Epidermal melanocyte (primary cell): ENCODE results near the gene TMEM17.

Experiments
- DNase-seq: peaks from one replicate; pipeline ENCODE4 v3.0.0; 2011; ENCODE audit warnings: low spot score; ENCODE audit not compliant: insufficient read length

The TMEM17 gene

DNA sequence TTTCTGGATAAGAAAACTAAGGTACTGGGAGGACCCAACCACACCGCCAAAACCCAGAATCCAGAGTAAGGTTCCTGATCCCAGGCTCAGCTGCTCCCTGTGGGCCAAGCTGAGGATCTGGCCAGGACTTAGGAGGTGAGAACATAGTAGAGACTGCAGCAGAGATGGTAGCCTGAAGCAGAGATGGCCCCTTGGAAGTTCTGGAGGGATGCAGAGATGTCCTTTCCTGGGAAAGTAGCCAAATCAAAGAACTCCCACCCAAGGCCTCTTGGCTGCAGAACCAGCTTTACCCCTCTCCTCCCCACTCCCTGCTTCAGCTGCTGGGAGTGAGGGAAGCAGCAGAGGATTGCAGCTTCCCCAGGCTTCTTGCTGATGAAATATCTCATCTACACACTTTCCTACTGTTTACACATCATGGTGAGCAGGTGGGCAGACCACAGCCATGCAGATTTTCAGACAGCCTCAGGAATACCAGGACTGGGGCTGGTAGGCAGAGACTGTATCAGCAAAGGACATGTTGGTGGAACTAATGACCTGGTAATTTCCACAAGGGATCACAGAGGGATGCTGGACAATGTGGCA is 32.7 kb downstream of the TMEM17 start:
- no peak for DNase-seq

DNA sequence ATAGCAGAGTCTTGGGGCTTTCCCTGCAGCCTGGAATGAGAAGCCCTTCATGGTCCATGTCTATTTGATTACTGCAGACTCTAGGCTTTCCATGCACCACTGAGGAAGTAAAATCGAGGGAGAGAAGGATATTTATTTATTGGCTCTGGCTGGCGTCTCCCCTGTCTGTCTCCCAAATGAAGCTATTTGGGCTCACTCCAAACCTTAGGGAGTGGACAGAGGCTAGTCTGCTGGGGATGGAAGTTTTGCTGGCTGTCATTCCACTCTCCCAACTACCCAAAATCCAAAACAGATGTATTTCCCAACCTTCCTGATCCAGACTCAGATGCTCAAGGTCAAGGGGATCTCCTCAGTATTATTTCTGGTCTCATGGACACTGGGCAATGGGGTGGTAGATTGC is 33.7 kb downstream of the TMEM17 start:
- DNase-seq = no peak

DNA sequence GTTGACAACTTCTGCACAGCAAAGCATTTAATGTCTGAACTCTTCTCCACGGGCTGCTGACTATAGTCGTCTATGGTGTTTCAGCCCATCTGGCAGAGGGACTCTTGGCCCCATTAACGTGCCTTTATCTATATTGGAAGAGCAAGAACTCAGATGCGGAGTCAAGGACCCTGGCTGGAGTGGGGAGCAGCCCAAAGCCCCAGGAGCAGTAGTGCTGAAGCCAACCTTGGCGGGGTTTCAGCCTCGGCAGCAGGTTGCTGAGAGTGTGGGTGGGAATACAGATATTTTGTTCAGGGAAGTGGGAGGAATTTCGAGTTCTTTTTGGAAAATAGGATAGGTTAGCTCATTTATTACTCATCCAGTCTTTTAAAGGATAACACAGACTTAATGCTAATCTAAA is 34.2 kb downstream of the TMEM17 start:
- DNase-seq = no peak

DNA sequence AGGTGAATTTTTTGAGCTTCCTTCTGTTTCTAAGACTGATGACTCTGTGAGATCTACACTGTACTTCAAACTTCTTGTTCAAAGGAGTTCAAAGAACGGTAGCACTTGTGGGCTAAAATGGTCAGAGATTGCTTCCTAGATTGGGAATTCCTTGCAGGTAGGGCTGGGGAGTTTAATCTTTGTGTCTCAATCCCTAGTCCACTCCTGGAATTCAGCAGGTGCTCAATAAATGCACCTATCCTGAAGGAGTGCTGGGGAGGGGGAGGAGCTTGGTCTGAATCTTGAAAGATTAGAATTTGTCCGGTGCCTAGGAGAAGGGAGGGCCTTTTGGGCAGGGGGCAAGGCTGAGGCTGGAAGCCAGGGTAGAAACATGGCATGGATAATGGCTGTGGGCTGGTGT is 34.6 kb downstream of the TMEM17 start:
- DNase-seq = no peak

DNA sequence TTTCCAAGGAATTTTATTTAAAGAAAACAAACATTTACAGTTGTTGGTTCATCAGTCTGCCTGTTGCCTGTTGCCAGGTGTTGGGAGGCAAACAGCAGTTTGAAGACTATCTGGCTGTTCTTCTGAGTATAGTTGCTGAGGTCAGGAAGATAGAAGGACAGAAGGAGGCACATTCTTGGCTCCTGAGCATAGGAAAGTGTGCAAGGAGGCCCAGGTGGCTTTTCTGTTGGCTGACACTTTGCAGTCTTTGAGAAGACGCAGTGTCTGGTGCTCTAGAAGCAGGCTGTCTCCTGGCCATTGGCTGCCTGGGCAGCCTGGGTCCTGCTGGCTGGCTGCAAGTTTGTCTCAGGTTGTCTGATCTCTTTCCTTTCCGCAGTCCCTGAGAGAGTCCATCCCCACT is 36.4 kb downstream of the TMEM17 start:
- no peak for DNase-seq

DNA sequence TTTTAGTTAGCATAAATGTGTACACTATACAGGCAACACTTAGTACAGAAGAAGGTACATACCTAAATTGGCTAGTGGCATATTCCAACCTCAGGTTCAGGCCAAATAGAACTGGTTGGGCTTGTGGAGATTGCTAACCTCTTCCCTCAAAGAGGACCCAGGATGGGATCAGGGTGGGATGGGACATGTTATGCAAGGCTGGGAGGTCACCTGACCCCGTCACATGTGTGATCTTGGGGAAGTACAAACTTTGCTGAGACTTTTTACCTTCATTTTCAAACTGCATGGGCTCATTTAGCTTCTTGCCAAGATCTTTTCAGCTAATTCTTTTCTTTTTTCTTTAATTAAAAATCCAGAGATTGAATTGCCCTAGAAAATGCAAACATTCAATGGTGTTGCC is 36.9 kb downstream of the TMEM17 start:
- DNase-seq = no peak

- DNase-seq = no peak
Observed at GRCh38 chr2:62467475-62468321, 38.3 kb downstream of the TMEM17 start.

- no peak for DNase-seq
Observed at GRCh38 chr2:62467100-62467474, 38.9 kb downstream of the TMEM17 start.

DNA sequence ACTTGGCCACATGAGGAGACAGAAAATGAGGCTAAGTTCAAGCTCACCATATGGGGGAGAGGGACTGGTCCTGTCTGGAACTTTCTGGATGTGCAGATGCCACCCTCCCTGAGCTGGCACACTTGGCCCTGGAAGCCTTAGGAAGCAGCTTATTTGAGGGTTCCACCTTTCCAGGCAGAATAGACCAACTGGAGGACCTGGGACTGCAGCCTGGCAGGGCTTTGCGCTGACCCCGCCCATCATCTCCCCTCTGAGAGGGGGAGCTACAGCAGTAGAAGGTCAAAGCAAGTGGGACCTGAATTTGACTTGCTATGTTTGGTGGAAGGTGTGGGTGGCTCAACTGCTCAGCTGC is 39.5 kb downstream of the TMEM17 start:
- no peak for DNase-seq

DNA sequence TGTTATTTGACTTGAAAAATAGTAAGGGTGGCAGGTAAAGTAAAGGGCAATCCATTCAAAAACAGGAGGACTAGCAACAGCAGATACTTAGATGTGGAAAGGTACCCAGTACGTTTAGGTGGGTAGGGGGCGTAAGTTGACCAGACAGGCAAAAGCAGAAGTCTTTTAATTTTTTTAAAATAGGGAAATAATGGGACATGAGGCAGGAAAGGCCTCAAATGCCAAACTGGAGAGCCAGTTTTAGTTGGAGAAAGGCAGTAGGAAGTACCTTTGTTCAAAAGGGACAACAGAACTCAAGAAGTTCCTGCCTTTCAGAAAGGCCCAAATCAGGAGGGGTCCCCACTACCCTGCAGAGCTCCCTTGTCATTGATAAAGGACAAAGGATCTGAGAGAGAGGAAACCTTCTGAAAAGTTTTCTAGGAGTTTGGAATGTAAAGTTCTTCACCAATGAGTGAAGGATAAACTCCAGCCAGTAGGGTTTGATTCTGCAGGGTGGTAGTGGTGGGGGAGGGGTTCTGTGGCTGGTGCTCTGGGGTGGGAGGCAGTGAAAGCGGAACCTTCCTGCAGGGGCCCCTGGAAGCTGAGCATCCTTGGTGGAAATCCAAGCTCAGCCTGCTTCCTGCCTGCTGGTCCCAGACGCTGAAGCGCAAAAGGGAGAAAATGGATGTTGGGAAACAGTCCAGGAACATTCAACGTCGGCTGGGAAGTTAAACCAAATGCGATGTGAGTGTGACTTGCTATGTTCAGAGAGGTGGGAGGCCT is 40.1 kb downstream of the TMEM17 start:
- DNase-seq = no peak

GRCh38 chr2:62465039-62465740 is 40.8 kb downstream of the TMEM17 start:
- no peak for DNase-seq

DNA sequence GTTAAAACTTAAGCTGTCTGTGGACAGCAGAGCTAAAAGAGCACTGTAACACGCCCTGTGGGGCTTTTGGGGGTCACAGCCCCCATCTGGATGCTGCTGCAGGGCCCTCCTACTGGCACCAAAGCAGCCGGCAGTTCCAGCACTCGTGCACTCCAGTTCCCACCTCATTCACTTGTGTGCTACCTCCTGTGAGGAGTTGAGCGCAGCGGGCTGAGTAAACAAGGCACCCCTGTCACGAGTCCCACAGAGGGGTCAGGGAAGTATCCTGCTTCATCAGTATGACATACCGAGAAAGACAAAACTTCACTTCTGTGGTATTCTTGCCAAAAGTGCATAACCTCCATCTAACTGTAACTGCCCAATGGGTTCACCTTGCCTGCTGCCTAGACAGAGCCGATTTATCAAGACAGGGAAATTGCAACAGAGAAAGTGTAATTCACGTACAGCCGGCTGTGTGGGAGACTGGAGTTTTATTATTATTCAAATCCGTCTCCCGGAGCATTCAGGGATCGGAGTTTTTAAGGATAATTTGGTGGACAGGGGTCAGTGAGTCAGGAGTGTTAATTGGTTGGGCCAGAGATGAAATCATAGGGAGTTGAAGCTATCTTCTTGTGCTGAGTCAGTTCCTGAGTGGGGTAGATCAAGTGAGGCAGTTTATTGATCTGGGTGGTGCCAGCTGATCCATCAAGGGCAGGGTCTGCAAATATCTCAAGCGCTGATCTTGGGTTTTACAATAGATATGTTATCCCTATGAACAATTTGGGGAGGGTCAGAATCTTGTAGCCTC is 41.6 kb downstream of the TMEM17 start:
- no peak for DNase-seq

DNA sequence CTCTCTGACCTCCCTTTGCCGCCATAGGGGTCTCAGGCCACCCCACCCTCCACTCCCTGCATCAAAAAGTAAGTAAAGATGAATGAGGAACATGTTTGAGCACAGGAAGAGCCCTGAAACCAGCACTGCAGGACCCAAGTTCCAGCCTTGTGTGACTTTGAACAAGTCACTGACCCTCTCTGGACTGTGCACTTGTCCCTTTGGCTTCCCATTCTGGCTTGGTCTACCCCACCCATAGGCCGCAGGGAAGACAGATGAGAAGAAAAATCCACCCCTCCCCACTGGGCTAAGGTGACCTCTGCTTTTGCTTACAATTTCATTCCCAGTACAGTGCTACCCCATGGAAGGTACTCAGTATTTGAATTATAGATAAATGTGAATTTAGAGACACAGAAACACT is 43.8 kb downstream of the TMEM17 start:
- no peak for DNase-seq

DNA sequence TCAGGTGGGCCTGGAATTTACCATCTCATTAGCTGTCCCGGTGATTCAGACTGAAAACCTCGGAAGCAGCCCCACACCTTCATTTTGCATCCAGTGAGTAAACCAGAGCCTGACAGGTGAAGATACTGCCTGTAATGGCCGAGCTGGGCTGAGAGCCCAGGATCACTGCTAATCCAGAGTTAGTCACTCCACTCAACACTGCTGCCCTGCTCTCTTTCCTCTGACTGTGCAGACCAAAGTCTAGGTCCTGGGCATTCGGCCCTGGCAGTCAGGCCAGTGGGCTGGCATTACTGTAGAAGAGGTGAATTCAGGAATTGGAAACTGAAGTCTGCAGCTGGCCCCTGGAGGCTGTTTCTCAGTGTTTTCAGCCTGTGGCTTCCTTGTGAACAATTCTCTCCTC is 44.3 kb downstream of the TMEM17 start:
- no peak for DNase-seq

DNA sequence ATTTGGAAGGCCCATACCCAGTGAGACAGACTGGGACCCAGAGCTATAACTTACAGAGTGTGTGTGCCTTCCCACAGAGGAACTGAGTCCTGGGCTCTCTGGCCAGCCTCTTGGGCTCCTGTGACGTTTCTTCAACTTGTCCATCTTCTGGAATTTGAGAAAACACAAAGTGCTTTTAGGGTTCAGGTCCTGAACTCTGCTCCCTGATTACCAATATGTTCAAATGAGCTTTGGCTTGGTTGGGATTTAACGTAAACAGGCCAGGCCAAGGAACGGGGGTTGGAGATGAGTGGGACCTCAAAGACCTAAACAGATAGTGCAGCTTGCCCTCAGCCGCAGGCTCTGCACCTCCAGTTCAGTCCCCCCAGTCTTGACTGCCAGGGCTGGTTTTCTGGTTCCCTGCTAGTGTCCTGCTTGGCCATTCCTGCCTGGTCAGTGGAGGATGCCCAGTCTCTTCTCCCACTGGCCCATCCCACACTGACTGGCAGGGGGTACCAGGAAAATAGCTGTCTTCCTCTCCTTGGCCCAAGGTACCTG is 44.9 kb downstream of the TMEM17 start:
- no peak for DNase-seq

DNA sequence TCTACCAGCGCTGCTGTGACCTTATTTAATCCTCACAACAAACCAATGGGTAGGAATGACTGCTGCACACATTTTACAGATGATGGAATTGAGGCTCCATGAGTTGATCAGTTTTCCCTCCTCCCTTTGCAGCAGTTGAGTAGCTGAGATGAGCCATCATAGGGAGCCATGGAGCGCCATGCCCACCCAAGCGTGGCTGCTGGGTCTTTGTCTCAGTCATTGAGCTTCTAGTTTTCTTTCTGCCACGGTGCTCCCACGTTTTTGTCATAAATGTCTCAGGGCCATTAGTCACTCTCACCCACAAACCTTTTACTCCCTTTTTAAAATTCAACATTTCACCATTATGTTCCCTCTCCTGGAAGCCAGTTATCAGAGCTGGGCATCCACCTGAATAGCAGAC is 45.8 kb downstream of the TMEM17 start:
- DNase-seq = no peak

DNA sequence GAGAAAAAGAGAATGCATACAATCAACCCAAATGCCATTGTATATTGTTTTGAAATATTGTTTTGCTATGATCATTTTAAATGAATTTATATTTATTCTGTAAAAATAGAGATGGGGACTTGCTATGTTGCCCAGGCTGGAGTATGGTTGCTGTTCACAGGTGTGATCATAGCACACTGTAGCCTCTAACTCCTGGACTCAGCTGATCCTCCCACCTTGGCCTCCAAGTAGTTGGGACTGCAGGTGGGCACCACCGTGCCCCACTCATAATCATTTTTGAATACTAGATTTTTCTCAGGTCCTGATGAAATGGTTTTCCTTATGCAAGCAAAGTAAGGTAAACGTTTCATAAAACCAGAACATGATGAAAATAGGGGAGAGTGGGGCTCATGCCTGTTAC is 46.3 kb downstream of the TMEM17 start:
- DNase-seq = no peak

- no peak for DNase-seq
Observed at GRCh38 chr2:62459106-62459505, 46.9 kb downstream of the TMEM17 start.

DNA sequence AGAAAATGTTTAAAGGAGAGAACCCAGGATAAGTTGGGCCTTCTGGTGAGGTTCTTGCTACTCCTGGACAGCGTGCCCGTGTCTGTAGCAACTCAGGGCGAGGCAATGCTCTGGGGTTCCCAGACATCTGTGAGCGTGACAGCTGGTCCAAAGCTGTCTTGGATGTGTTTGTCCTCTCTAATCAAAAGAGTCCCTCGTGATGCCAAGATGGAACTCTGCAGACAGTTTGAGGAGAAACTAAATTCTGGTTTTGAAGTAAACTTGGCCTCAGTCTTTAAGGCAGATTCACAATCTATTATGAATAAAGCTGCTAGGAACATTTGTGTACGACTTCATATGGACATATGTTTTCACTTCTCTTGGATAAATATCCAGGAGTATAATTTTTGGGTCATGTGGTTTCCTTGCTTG is 47.3 kb downstream of the TMEM17 start:
- DNase-seq = no peak

DNA sequence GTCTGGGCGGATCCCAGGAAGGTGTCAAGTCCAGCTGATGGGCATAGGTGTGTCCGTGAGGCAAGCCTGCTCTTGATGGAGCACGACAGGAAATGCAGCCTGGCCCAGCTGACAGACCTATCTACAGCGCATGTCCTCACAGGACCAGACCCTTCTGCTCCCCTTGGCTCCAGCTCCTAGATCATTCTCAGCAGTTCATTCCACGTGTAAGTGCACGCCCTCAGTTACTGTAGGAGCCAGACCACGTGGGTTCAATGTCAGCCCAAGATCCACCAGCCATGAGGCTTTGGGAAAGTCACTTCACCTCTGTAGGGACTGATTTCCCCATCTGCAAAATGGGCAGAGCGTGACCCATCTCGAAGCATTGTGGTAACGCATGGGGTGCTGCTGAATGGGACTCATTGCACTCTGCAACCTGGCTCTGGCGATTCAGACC is 47.8 kb downstream of the TMEM17 start:
- DNase-seq = no peak

GRCh38 chr2:62457556-62457955 is 48.4 kb downstream of the TMEM17 start:
- no peak for DNase-seq
